ENCODE results near the gene HLA-E. TPM values are rescaled to one million over a fixed set of nuclear protein-coding genes. Genes with fewer than 3 reads are reported as not detected.

The HLA-E gene
- total RNA-seq, 1 donor from 2014 or later, result 274 TPM

DNA sequence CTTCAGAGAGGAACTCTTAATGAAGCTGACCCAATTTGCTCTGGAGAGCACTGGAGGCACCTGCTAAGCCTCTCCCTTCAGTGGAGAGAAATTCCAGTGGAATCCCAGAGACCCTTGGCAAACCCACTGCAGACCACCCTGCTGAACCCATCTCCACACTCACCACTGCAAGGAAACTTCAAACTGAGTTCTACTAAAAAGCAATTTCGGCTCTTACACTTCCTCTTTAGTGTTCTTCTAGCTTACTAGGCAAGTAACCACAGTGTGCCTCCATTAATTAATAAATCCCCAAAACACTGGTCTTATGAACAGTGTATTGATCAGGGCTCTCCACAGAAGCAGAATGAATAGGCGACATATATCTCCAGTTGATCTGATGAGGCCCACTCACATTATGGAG, 43.0 kb upstream of the HLA-E start:
- Mint-ChIP-seq H3K4me3 (ENCODE audit: unreplicated experiment) (no peak overlapping the region), H3K36me3 (ENCODE audit: low read depth, unreplicated experiment) (no peaks in the 10 kb centered on the region), H3K27ac (ENCODE audit: unreplicated experiment) (no peak overlapping the region), H3K4me1 (ENCODE audit: unreplicated experiment) (no peaks in the 10 kb centered on the region), H3K27me3 (ENCODE audit: unreplicated experiment) (peaks cover 5% of the 10 kb centered on the region), H3K9me3 (ENCODE audit: unreplicated experiment) (no peaks in the 10 kb centered on the region)
- TF ChIP-seq, protein P1, sequence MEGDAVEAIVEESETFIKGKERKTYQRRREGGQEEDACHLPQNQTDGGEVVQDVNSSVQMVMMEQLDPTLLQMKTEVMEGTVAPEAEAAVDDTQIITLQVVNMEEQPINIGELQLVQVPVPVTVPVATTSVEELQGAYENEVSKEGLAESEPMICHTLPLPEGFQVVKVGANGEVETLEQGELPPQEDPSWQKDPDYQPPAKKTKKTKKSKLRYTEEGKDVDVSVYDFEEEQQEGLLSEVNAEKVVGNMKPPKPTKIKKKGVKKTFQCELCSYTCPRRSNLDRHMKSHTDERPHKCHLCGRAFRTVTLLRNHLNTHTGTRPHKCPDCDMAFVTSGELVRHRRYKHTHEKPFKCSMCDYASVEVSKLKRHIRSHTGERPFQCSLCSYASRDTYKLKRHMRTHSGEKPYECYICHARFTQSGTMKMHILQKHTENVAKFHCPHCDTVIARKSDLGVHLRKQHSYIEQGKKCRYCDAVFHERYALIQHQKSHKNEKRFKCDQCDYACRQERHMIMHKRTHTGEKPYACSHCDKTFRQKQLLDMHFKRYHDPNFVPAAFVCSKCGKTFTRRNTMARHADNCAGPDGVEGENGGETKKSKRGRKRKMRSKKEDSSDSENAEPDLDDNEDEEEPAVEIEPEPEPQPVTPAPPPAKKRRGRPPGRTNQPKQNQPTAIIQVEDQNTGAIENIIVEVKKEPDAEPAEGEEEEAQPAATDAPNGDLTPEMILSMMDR (IDR thresholded peaks at IDR 0.05; ENCODE audit: unreplicated experiment), result no peak
- no peak for DNase-seq (ENCODE audit: low spot score)

DNA sequence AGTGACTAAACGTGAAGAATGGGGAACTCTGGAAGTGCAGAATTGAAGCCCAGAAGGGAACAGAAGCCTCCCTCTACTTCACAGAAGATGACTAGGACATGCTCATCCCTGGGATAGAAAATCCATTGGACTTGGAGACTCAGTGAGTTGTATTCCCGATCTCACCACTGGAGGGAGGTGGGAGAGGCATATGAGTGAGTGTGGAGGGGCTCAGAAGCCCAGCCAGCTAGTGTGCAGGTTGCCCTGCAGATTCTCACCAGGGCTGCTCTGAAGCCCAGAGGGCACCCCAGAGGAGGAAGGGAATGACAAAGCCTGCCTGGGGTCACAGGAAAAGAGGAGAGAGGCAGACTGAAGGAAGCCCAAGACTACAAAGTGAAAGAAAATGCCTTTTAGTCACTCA, 42.1 kb upstream of the HLA-E start:
- DNase-seq (ENCODE audit: low spot score), result peak; percentile 75
- Mint-ChIP-seq H3K27ac (ENCODE audit: unreplicated experiment) (no peak overlapping the region), H3K4me3 (ENCODE audit: unreplicated experiment) (no peak overlapping the region), H3K9me3 (ENCODE audit: unreplicated experiment) (no peaks in the 10 kb centered on the region), H3K36me3 (ENCODE audit: low read depth, unreplicated experiment) (no peaks in the 10 kb centered on the region), H3K4me1 (ENCODE audit: unreplicated experiment) (no peaks in the 10 kb centered on the region), H3K27me3 (ENCODE audit: unreplicated experiment) (peaks cover 10% of the 10 kb centered on the region)
- TF ChIP-seq, protein P1 (IDR thresholded peaks at IDR 0.05; ENCODE audit: unreplicated experiment), result peak; percentile 66

DNA sequence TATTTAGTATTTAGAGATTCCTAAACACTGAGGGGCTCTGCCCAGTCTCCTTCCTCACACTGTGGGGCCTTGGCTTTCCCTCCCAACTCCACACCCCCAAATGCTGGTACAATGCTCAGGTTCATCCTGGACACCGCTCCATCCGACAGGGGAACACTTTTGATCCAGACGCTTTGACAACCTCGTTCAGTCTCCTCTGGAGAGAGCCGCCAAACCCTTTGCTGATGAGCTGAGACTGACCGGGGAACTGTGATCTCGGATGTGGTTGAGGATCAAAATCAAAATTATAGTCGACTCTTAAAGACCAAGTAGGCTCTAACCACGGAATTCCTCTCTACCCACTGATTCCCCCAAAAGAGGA, 38.8 kb upstream of the HLA-E start:
- TF ChIP-seq, protein P1 (IDR thresholded peaks at IDR 0.05; ENCODE audit: unreplicated experiment), result no peak
- peaks cover 17% of the 10 kb centered on the region for H3K27me3 Mint-ChIP-seq (ENCODE audit: unreplicated experiment)
- DNase-seq (ENCODE audit: low spot score), result no peak
- H3K36me3 Mint-ChIP-seq (ENCODE audit: low read depth, unreplicated experiment), result no peaks in the 10 kb centered on the region
- no peak overlapping the region for H3K27ac Mint-ChIP-seq (ENCODE audit: unreplicated experiment)
- no peaks in the 10 kb centered on the region for H3K4me1 Mint-ChIP-seq (ENCODE audit: unreplicated experiment)
- H3K9me3 Mint-ChIP-seq (ENCODE audit: unreplicated experiment), result no peaks in the 10 kb centered on the region
- H3K4me3 Mint-ChIP-seq (ENCODE audit: unreplicated experiment), result no peak overlapping the region

DNA sequence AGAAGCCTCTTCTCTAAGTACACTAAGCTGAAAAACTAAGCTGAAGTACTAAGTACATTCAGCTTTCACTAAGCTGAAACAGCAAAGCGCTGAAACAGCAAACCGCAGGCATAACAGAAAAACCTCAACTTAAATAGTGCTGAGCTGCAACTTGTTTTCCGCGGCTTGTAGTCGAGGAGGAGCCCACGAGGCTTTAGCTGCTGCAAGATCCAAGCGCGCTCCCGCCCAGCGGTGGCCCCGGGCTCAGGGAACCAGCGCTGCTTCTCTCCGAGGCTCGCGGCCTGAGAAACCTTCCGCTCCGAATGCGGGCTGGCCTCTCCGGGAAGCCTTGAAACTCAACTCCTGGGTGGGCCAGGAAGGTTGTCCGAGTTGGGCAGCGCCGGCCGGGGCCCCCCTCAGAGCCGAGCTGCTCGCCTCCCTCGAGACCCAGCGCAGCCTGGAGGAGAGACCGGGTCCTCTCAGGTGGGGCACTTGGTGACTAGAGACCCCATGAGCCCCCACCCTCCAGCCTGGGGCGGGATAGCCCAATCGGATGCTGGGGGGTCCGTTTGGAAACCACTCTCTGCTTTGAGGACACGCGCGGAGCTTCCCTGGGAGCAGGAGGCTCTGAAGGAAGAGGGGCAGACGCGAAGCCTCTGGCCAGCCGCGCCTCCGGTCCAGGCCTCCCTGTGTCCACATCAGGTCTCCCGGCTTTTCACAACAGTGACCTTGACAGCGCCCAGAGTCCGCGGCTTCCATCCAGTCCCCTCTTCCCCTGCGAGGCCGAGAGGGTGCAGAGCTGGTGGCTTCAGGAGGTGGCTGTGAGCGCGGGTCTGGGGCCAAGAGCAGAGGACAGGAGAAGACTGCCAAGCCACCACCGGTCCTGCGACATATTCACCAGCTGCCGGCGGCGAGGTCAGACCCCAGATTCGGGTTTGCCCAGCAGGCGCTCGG, 38.1 kb upstream of the HLA-E start:
- no peaks in the 10 kb centered on the region for H3K9me3 Mint-ChIP-seq (ENCODE audit: unreplicated experiment)
- peak; percentile 45 for DNase-seq (ENCODE audit: low spot score)
- no peaks in the 10 kb centered on the region for H3K36me3 Mint-ChIP-seq (ENCODE audit: low read depth, unreplicated experiment)
- peaks cover 17% of the 10 kb centered on the region for H3K27me3 Mint-ChIP-seq (ENCODE audit: unreplicated experiment)
- no peak overlapping the region for H3K27ac Mint-ChIP-seq (ENCODE audit: unreplicated experiment)
- H3K4me1 Mint-ChIP-seq (ENCODE audit: unreplicated experiment), result no peaks in the 10 kb centered on the region
- H3K4me3 Mint-ChIP-seq (ENCODE audit: unreplicated experiment), result no peak overlapping the region
- TF ChIP-seq, protein P1 (IDR thresholded peaks at IDR 0.05; ENCODE audit: unreplicated experiment), result no peak
